Activated T-helper 17 cell treated with anti-CD3 and anti-CD28 coated beads, Interleukin-2, amount 50 U/mL, for 72 hours (primary cell): ENCODE results near the gene CD48. TPM values are rescaled to one million over a fixed set of nuclear protein-coding genes. Genes with fewer than 3 reads are reported as not detected.

Experiments used
- total RNA-seq, 2 donors: library from RNA; stranded (reverse); gene quantifications; one replicate each; pipeline ENCODE4 v1.2.3, GENCODE V29; 2022

CD48 gene
- total RNA-seq, 2 donors from 2014 or later, result 151 to 179 TPM

Other genes with a start within 250 kb of the CD48 start
- 10 to 100 TPM; 17.4 to 28.6 TPM for gene SLAMF6, start 188.6 kb downstream of the CD48 start, total RNA-seq
- gene CD84, start 132.3 kb downstream of the CD48 start, total RNA-seq, result 10 to 100 TPM; 15.7 to 37.3 TPM
- 100 to 1,000 TPM; 121 to 186 TPM for gene SLAMF1, start 64.8 kb downstream of the CD48 start, total RNA-seq
- 10 to 100 TPM in 1 of 2 donors, 1 to 10 TPM in 1; 4.5 to 15.0 TPM for gene SLAMF7, start 27.4 kb upstream of the CD48 start, total RNA-seq
- gene LY9, start 84.4 kb upstream of the CD48 start, total RNA-seq, result 1 to 10 TPM; 1.9 to 3.2 TPM
- gene CD244, start 151.1 kb upstream of the CD48 start, total RNA-seq, result under 1 TPM in 1 of 2 donors, not detected in 1; 0.48 TPM
- gene ITLN1, start 173.4 kb upstream of the CD48 start, total RNA-seq, result not detected
- not detected for gene ITLN2, start 243.0 kb upstream of the CD48 start, total RNA-seq